Measurements from ENCODE around the gene POLK.

GRCh38 chr5:75566710-75567309 lies 55.1 kb downstream of the POLK start:
- TF ChIP-seq EZH2 (IDR thresholded peaks at IDR 0.05; ENCODE audit: insufficient read depth, poor library complexity, severe bottlenecking) (no peak), EZH2phosphoT487 (IDR thresholded peaks at IDR 0.05; ENCODE audit: insufficient read depth, low read depth) (no peak)
